ENCODE results near the gene TRPC1. TPM values are rescaled to one million over a fixed set of nuclear protein-coding genes. Genes with fewer than 3 reads are reported as not detected.

Gene TRPC1
- total RNA-seq, 1 experiment from 2014 or later: 14.1 TPM

GRCh38 chr3:142839831-142840230 is 116.0 kb downstream of the TRPC1 start:
- DNase-seq (ENCODE audit: low read depth): no peak

- peak; percentile 63 for DNase-seq (ENCODE audit: low read depth)
Measured at GRCh38 chr3:142844339-142844977, 120.6 kb downstream of the TRPC1 start.

GRCh38 chr3:142846779-142847577 is 123.1 kb downstream of the TRPC1 start:
- no peak for DNase-seq (ENCODE audit: low read depth)

GRCh38 chr3:142849148-142849547 is 125.3 kb downstream of the TRPC1 start:
- no peak for DNase-seq (ENCODE audit: low read depth)

- peak; percentile 87 for DNase-seq (ENCODE audit: low read depth)
Measured at GRCh38 chr3:142850395-142851023, 126.7 kb downstream of the TRPC1 start.

- DNase-seq (ENCODE audit: low read depth): no peak
Measured at GRCh38 chr3:142852009-142852408, 128.2 kb downstream of the TRPC1 start.

- peak; percentile 75 for DNase-seq (ENCODE audit: low read depth)
Measured at GRCh38 chr3:142853270-142854168, 129.7 kb downstream of the TRPC1 start.

- DNase-seq (ENCODE audit: low read depth): peak; percentile 43
Measured at GRCh38 chr3:142857056-142857455, 133.2 kb downstream of the TRPC1 start.

Other genes with a start within 250 kb of the TRPC1 start
- 27.0 and 31.2 TPM in 2 replicates for gene ATR, start 145.3 kb upstream of the TRPC1 start, total RNA-seq (2014; rRNA removed; shearing (Covaris generic))
- 30.5 and 31.6 TPM in 2 replicates for gene PLS1, start 127.6 kb upstream of the TRPC1 start, total RNA-seq (2014; rRNA removed; shearing (Covaris generic))
- gene PCOLCE2, start 165.0 kb downstream of the TRPC1 start, total RNA-seq (2014; rRNA removed; shearing (Covaris generic)): 13.8 and 27.8 TPM in 2 replicates
- 0.17 TPM in 1 of 2 replicates, not detected in the other for gene PAQR9, start 239.6 kb downstream of the TRPC1 start, total RNA-seq (2014; rRNA removed; shearing (Covaris generic))